H9 (cell line): ENCODE measurements around the gene OR7D2. TPM values are rescaled to one million over a fixed set of nuclear protein-coding genes. Genes with fewer than 3 reads are reported as not detected.

Experiments
- DNase-seq: peaks from one replicate; pipeline ENCODE4 v3.0.0-alpha.2; 2017
- H2AFZ ChIP-seq: one replicate; pipeline ENCODE4 v1.6.1; 2013; ENCODE audit warnings: mild to moderate bottlenecking, low read length, control low read depth, moderate library complexity
- H2AK5ac ChIP-seq: 2 replicates; pipeline ENCODE4 v1.6.1; 2013; ENCODE audit warnings: low read length, control low read depth, mixed read lengths; ENCODE audit not compliant: insufficient read length
- H2BK120ac ChIP-seq: one replicate; pipeline ENCODE4 v1.6.1; 2013; ENCODE audit warnings: low read depth, mild to moderate bottlenecking, low read length, control low read depth, inconsistent platforms; ENCODE audit not compliant: poor library complexity, severe bottlenecking
- H2BK12ac ChIP-seq: 2 replicates; pipeline ENCODE4 v1.6.1; 2013; ENCODE audit warnings: low read length, control low read depth, mixed read lengths, low read depth; ENCODE audit not compliant: insufficient read length
- H2BK15ac ChIP-seq: 2 replicates; pipeline ENCODE4 v1.6.1; 2013; ENCODE audit warnings: low read depth, low read length, control low read depth
- H2BK20ac ChIP-seq: one replicate; pipeline ENCODE4 v1.6.1; 2013; ENCODE audit warnings: low read depth, mild to moderate bottlenecking, low read length, control low read depth, inconsistent platforms; ENCODE audit not compliant: poor library complexity, severe bottlenecking
- H2BK5ac ChIP-seq: 2 replicates; pipeline ENCODE4 v1.6.1; 2013; ENCODE audit warnings: low read length, control low read depth, mixed read lengths; ENCODE audit not compliant: insufficient read length
- H3K14ac ChIP-seq: 2 replicates; pipeline ENCODE4 v1.6.1; 2013; ENCODE audit warnings: low read length, control low read depth; ENCODE audit not compliant: insufficient read depth
- H3K18ac ChIP-seq: 2 replicates; pipeline ENCODE4 v1.6.1; 2013; ENCODE audit warnings: low read depth, mild to moderate bottlenecking, mixed read lengths, low read length, control low read depth; ENCODE audit not compliant: insufficient read length
- H3K23ac ChIP-seq: 2 replicates; pipeline ENCODE4 v1.6.1; 2013; ENCODE audit warnings: low read length, control low read depth, mixed read lengths, low read depth; ENCODE audit not compliant: insufficient read length
- H3K23me2 ChIP-seq: 2 replicates; pipeline ENCODE4 v1.6.1; 2013; ENCODE audit warnings: low read depth, mild to moderate bottlenecking, mixed read lengths, low read length, control low read depth; ENCODE audit not compliant: insufficient read length, poor library complexity, severe bottlenecking
- H3K27ac ChIP-seq: 2 replicates; pipeline ENCODE4 v1.5.1; 2013; ENCODE audit warnings: low read length, control low read depth, mixed read lengths, low read depth; ENCODE audit not compliant: insufficient read length
- H3K27me3 ChIP-seq: 2 replicates; pipeline ENCODE4 v1.6.1; 2013; ENCODE audit warnings: low read length, control low read depth, inconsistent platforms; ENCODE audit not compliant: insufficient read depth
- H3K4ac ChIP-seq: 2 replicates; pipeline ENCODE4 v1.6.1; 2013; ENCODE audit warnings: low read depth, mild to moderate bottlenecking, control low read depth, inconsistent platforms, low read length, moderate library complexity
- H3K4me1 ChIP-seq: 2 replicates; pipeline ENCODE4 v1.6.1; 2013; ENCODE audit warnings: low read length, control low read depth, inconsistent platforms; ENCODE audit not compliant: insufficient read depth
- H3K4me2 ChIP-seq: 2 replicates; pipeline ENCODE4 v1.6.1; 2013; ENCODE audit warnings: low read length, control low read depth, mixed read lengths; ENCODE audit not compliant: insufficient read length, insufficient read depth
- H3K56ac ChIP-seq: 2 replicates; pipeline ENCODE4 v1.6.1; 2013; ENCODE audit warnings: low read depth, mild to moderate bottlenecking, mixed read lengths, low read length, control low read depth; ENCODE audit not compliant: insufficient read length
- H3K79me1 ChIP-seq: 2 replicates; pipeline ENCODE4 v1.6.1; 2013; ENCODE audit warnings: low read depth, mild to moderate bottlenecking, moderate library complexity, low read length, control low read depth, inconsistent platforms; ENCODE audit not compliant: insufficient read depth, poor library complexity, severe bottlenecking
- H3K79me2 ChIP-seq: 2 replicates; pipeline ENCODE4 v1.6.1; 2013; ENCODE audit warnings: low read length, control low read depth, inconsistent platforms; ENCODE audit not compliant: insufficient read depth
- H3K9ac ChIP-seq: 2 replicates; pipeline ENCODE4 v1.6.1; 2013; ENCODE audit warnings: low read length, control low read depth, mixed read lengths; ENCODE audit not compliant: insufficient read length; ENCODE audit errors: extremely low read depth
- H3K9me3 ChIP-seq: one replicate; pipeline ENCODE4 v1.6.1; 2013; ENCODE audit warnings: low read depth, low read length, inconsistent platforms; ENCODE audit not compliant: control insufficient read depth
- H3T11ph ChIP-seq: one replicate; pipeline ENCODE4 v1.6.1; 2013; ENCODE audit warnings: mild to moderate bottlenecking, low read length, control low read depth, inconsistent platforms
- H4K20me1 ChIP-seq: one replicate; pipeline ENCODE4 v1.6.1; 2013; ENCODE audit not compliant: control insufficient read depth, insufficient read length, insufficient read depth
- H4K5ac ChIP-seq: 2 replicates; pipeline ENCODE4 v1.6.1; 2013; ENCODE audit warnings: low read depth, mild to moderate bottlenecking, mixed read lengths, low read length, control low read depth; ENCODE audit not compliant: insufficient read length
- H4K8ac ChIP-seq: replicated peaks from 2 replicates; pipeline ENCODE4 v1.6.1; 2013; ENCODE audit warnings: low read length, control low read depth, mixed read lengths, low read depth; ENCODE audit not compliant: insufficient read length
- H4K91ac ChIP-seq: 2 replicates; pipeline ENCODE4 v1.6.1; 2013; ENCODE audit warnings: low read depth, mild to moderate bottlenecking, moderate library complexity, mixed read lengths, low read length, control low read depth; ENCODE audit not compliant: insufficient read length
- H3K27ac Mint-ChIP-seq, 3 experiments: 2 replicates in 2 of 3; 3 replicates in 1 of 3; pipeline ENCODE4 v1.8.0; 2020 to 2021; ENCODE audit warnings: mixed read lengths in 3 of 3, mild to moderate bottlenecking in 1 of 3, moderate library complexity in 1 of 3
- H3K27me3 Mint-ChIP-seq: 2 replicates; pipeline ENCODE4 v1.8.0; 2021; ENCODE audit warnings: low read depth, mild to moderate bottlenecking, moderate library complexity, mixed read lengths
- H3K36me3 Mint-ChIP-seq, 3 experiments: 2 replicates in 2 of 3; 3 replicates in 1 of 3; pipeline ENCODE4 v1.8.0; 2020 to 2021; ENCODE audit warnings: low read depth in 3 of 3, mixed read lengths in 3 of 3; ENCODE audit not compliant: insufficient read depth in 1 of 3
- H3K4me1 Mint-ChIP-seq, 2 experiments: 2 replicates each; pipeline ENCODE4 v1.8.0; 2020; ENCODE audit warnings: mixed read lengths in 2 of 2
- H3K4me3 Mint-ChIP-seq, 2 experiments: 2 replicates in 1 of 2; 3 replicates in 1 of 2; pipeline ENCODE4 v1.8.0; 2020 to 2021; ENCODE audit warnings: mild to moderate bottlenecking in 2 of 2, mixed read lengths in 2 of 2, moderate library complexity in 1 of 2
- H3K9me3 Mint-ChIP-seq, 2 experiments: 2 replicates in 1 of 2; 3 replicates in 1 of 2; pipeline ENCODE4 v1.8.0; 2020; ENCODE audit warnings: mild to moderate bottlenecking in 2 of 2, mixed read lengths in 2 of 2, moderate library complexity in 1 of 2
- WGBS: extraction: QIAGEN DNeasy Blood & Tissue Kit; methylation state at CpG from one replicate; pipeline ENCODE4 v1.1.7; 2013; ENCODE audit warnings: missing lambda C conversion rate, low lambda C conversion rate, mixed read lengths; ENCODE audit not compliant: insufficient read length; ENCODE audit errors: extremely low coverage; 5-methylcytosine and 5-hydroxymethylcytosine counted together
- total RNA-seq: library from RNA; stranded (reverse); gene quantifications from 2 replicates; pipeline ENCODE4 v1.2.1, GENCODE V29; 2021
- TF ChIP-seq, protein P1 (sequence below): fragments of 200-600 bp; sonication (generic); conservative IDR thresholded peaks from 3 replicates; pipeline ENCODE4 v1.8.0; 2021; ENCODE audit warnings: antibody characterized with exemption, mild to moderate bottlenecking

The OR7D2 gene
- total RNA-seq, 1 experiment from 2014 or later, result 0.31 TPM

DNA sequence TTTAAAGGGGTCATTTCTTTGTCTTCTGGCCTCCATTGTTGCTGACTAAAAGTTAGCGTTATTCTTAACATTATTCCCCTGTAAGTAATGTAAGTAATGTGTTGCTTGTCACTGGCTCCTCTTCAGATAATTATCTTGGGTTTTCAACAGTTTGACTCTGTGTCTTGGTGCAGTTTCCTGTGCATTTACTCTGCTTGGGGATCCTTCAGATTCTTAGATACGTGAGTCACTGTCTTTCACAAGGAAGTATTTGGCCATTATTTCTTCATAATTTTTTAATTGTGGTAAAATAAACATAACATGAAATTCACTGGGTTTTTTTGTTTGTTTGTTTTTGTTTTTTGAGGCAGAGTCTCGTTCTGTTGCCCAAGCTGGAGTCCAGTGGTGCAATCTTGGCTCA is 13.5 kb upstream of the OR7D2 start:
- no peak overlapping the region for H2BK12ac ChIP-seq
- H3K56ac ChIP-seq, result no peak overlapping the region
- H2BK20ac ChIP-seq, result no peak overlapping the region
- H4K91ac ChIP-seq, result no peak overlapping the region
- TF ChIP-seq, protein P1, sequence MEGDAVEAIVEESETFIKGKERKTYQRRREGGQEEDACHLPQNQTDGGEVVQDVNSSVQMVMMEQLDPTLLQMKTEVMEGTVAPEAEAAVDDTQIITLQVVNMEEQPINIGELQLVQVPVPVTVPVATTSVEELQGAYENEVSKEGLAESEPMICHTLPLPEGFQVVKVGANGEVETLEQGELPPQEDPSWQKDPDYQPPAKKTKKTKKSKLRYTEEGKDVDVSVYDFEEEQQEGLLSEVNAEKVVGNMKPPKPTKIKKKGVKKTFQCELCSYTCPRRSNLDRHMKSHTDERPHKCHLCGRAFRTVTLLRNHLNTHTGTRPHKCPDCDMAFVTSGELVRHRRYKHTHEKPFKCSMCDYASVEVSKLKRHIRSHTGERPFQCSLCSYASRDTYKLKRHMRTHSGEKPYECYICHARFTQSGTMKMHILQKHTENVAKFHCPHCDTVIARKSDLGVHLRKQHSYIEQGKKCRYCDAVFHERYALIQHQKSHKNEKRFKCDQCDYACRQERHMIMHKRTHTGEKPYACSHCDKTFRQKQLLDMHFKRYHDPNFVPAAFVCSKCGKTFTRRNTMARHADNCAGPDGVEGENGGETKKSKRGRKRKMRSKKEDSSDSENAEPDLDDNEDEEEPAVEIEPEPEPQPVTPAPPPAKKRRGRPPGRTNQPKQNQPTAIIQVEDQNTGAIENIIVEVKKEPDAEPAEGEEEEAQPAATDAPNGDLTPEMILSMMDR, result no peak
- H3K4me2 ChIP-seq, result no peak overlapping the region
- no peak overlapping the region for H3K4ac ChIP-seq
- H2BK15ac ChIP-seq, result no peak overlapping the region
- H3K4me1 ChIP-seq, result no peaks in the 10 kb centered on the region
- H4K8ac ChIP-seq, result no peak overlapping the region
- H3K14ac ChIP-seq, result no peak overlapping the region
- WGBS, result no CpG with 5 or more reads among the region's 3 CpGs
- H2BK5ac ChIP-seq, result no peak overlapping the region
- no peak for DNase-seq
- H3T11ph ChIP-seq, result no peak overlapping the region
- no peak overlapping the region for H3K23ac ChIP-seq
- no peaks in the 10 kb centered on the region for H4K20me1 ChIP-seq
- H3K9me3 ChIP-seq, result no peaks in the 10 kb centered on the region
- Mint-ChIP-seq H3K36me3 (peaks cover 47 to 49% (median 47%) of the 10 kb centered on the region in 3 experiments), H3K9me3 (peaks cover 20 to 25% of the 10 kb centered on the region in 2 experiments), H3K27ac (no peak overlapping the region), H3K27me3 (no peaks in the 10 kb centered on the region; the same call in 1 of the 2 replicates), H3K4me3 (no peak overlapping the region), H3K4me1 (no peaks in the 10 kb centered on the region)
- no peak overlapping the region for H4K5ac ChIP-seq
- no peak overlapping the region for H3K18ac ChIP-seq
- no peaks in the 10 kb centered on the region for H3K27me3 ChIP-seq
- H3K23me2 ChIP-seq, result no peaks in the 10 kb centered on the region
- H3K79me2 ChIP-seq, result no peaks in the 10 kb centered on the region
- H3K79me1 ChIP-seq, result peaks cover 8% of the 10 kb centered on the region
- no peak overlapping the region for H3K9ac ChIP-seq
- no peak overlapping the region for H2AK5ac ChIP-seq
- H2BK120ac ChIP-seq, result no peak overlapping the region
- H3K27ac ChIP-seq, result no peak overlapping the region
- no peak overlapping the region for H2AFZ ChIP-seq
